ENCODE data around the gene AMIGO3. TPM values are rescaled to one million over a fixed set of nuclear protein-coding genes. Genes with fewer than 3 reads are reported as not detected.

Gene AMIGO3
- total and polyA plus RNA-seq, 10 of the 15 experiments (the other 5 are each of a cell fraction or from before 2014, with no cell fraction given) = 0.07 to 1.3 (median 0.44) TPM; not detected in 3

- H3K27me3 ChIP-seq (replicated peaks in 1 of 2; ENCODE audit: control insufficient read depth in 2 of 2, insufficient read depth in 2 of 2, low read length in 1 of 2) = no peaks in the 10 kb centered on the region
- H3K79me2 ChIP-seq (ENCODE audit: control insufficient read depth, insufficient read depth, low read length) = no peaks in the 10 kb centered on the region
- ChIA-PET POLR2A (no interaction called here), CTCF (interaction anchor here (1.8 kb wide), 1 partner anchor 8 kb away, joined by 5 read pairs; no protein-coding TSS in a partner anchor), RAD21 (ENCODE audit: unreplicated experiment) (no interaction called here), SMC1A (ENCODE audit: uncharacterized antibody, unreplicated experiment) (no interaction called here)
- TF ChIP-seq RELA (IDR thresholded peaks at IDR 0.05; ENCODE audit: borderline replicate concordance, partially characterized antibody) = no peak
- no peak for TF ChIP-seq ZZZ3 (IDR thresholded peaks at IDR 0.05; ENCODE audit: control insufficient read depth, insufficient read length, low read depth)
- no peak for TF ChIP-seq NKRF (conservative IDR thresholded peaks at IDR 0.05)
- no peak for TF ChIP-seq KAT2A (conservative IDR thresholded peaks at IDR 0.05; ENCODE audit: control insufficient read depth, low read depth, low read length)
- no peak for TF ChIP-seq IRF3 (IDR thresholded peaks at IDR 0.05)
- no peak for TF ChIP-seq NRF1 (conservative IDR thresholded peaks at IDR 0.05; ENCODE audit: low read depth, low read length)
- TF ChIP-seq BACH1 (IDR thresholded peaks at IDR 0.05; ENCODE audit: borderline replicate concordance) = no peak
- TF ChIP-seq ZBTB11 (CRISPR knock-in tag; IDR thresholded peaks at IDR 0.05) = no peak
- TF ChIP-seq WRNIP1 (IDR thresholded peaks at IDR 0.05; ENCODE audit: borderline replicate concordance, low read depth, low read length) = no peak
- no peak for TF ChIP-seq ELK1 (IDR thresholded peaks at IDR 0.05; ENCODE audit: low read depth, low read length)
- no peak for TF ChIP-seq YBX1 (IDR thresholded peaks at IDR 0.05)
- no peak for TF ChIP-seq RELB (IDR thresholded peaks at IDR 0.05; ENCODE audit: low read depth)
- TF ChIP-seq HDAC6 (IDR thresholded peaks at IDR 0.05; ENCODE audit: unreplicated experiment) = no peak
- no peak for TF ChIP-seq POLR2A (IDR thresholded peaks at IDR 0.05; ENCODE audit: low read depth, low read length)
- TF ChIP-seq PML (IDR thresholded peaks at IDR 0.05; ENCODE audit: low read length) = no peak
- no peak for TF ChIP-seq CREM (IDR thresholded peaks at IDR 0.05; ENCODE audit: low read depth)
- no peak for TF ChIP-seq SMC3 (IDR thresholded peaks at IDR 0.05; ENCODE audit: borderline replicate concordance, low read length)
- H3K27ac ChIP-seq (ENCODE audit: control insufficient read depth, insufficient read depth) = no peak overlapping the region
- no peak overlapping the region for H2AFZ ChIP-seq (ENCODE audit: control insufficient read depth, low read depth, low read length)
- in situ Hi-C loops (cut with MboI) = no loop called here
- no peaks in the 10 kb centered on the region; a peak in 1 of 4 replicates for H3K36me3 ChIP-seq (ENCODE audit: control insufficient read depth in 2 of 2, insufficient read depth in 2 of 2, low read length in 1 of 2)
- no peaks in the 10 kb centered on the region for H4K20me1 ChIP-seq (ENCODE audit: control insufficient read depth, insufficient read depth)
- ATAC-seq (no peak), DNase-seq (ENCODE audit: low read depth, low spot score) (no peak), FAIRE-seq (no peak)
- no peak overlapping the region for H3K4me2 ChIP-seq (ENCODE audit: control insufficient read depth, insufficient read depth)
- H3K4me3 ChIP-seq = no peak overlapping the region
- H3K9me3 ChIP-seq (replicated peaks; ENCODE audit: control insufficient read depth, insufficient read depth, low read length) = no peaks in the 10 kb centered on the region
- no peak overlapping the region for H3K9ac ChIP-seq (ENCODE audit: control insufficient read depth, insufficient read depth, low read length)
- H3K4me1 ChIP-seq (ENCODE audit: control insufficient read depth, insufficient read depth, low read length) = no peaks in the 10 kb centered on the region
- intact Hi-C loops (cut with micrococcal nuclease; ENCODE audit: unreplicated experiment) = no loop called here
- WGBS (ENCODE audit: insufficient coverage, insufficient replicate concordance, low lambda C conversion rate, missing lambda C conversion rate) = 100% methylated on average over 5 of the region's 5 CpGs
- no TSS peak for BruUV-seq (replicated peaks)
Measured at GRCh38 chr3:49711489-49711888, 8.0 kb downstream of the AMIGO3 start.

All from GM12878 (cell line).